Caco-2 (cell line): ENCODE results near the gene SP100. TPM values are rescaled to one million over a fixed set of nuclear protein-coding genes. Genes with fewer than 3 reads are reported as not detected.

Experiments
- BruUV-seq: library from RNA; stranded (reverse); fragments of 400-500 nt; replicated peaks from 2 replicates; lab custom pipeline; 2021; lab: Mats Ljungman, UMichigan
- CTCF ChIA-PET: fragments of 300-600 bp; sonication (Branson Sonifier 250); formaldehyde crosslinking; loops from one replicate; lab custom pipeline; 2022; ENCODE audit warnings: antibody characterized with exemption; lab: Charles Lee
- POLR2A ChIA-PET: fragments of 300-600 bp; sonication (Branson Sonifier 250); formaldehyde crosslinking; loops from one replicate; lab custom pipeline; 2022; ENCODE audit warnings: antibody characterized with exemption; lab: Charles Lee
- DNase-seq, 2 experiments: peaks; one replicate each; pipeline versions ENCODE4 v3.0.0 to v3.0.0-alpha.2; 2020 to 2022
- H3K27me3 ChIP-seq: replicated peaks from 2 replicates; pipeline ENCODE4 v1.6.0; 2011; ENCODE audit warnings: low read length; ENCODE audit not compliant: control insufficient read depth, insufficient read depth
- H3K36me3 ChIP-seq: 2 replicates; pipeline ENCODE4 v1.5.1; 2011; ENCODE audit warnings: low read length; ENCODE audit not compliant: control insufficient read depth, insufficient read depth
- H3K4me1 ChIP-seq: fragments of 250-450 bp; sonication (Bioruptor Pico); 2 replicates; pipeline ENCODE4 v1.5.1; 2020; ENCODE audit warnings: mild to moderate bottlenecking
- H3K4me3 ChIP-seq: 2 replicates; pipeline ENCODE4 v1.5.1; 2011; ENCODE audit warnings: low read depth, mild to moderate bottlenecking, control low read depth, low read length
- H3K9me3 ChIP-seq: fragments of 250-450 bp; sonication (Bioruptor Pico); 2 replicates; pipeline ENCODE4 v1.5.1; 2020; ENCODE audit warnings: mild to moderate bottlenecking, moderate library complexity
- H3K27ac Mint-ChIP-seq: one replicate; pipeline ENCODE4 v1.8.0; 2022; ENCODE audit warnings: mixed read lengths; ENCODE audit not compliant: unreplicated experiment
- H3K27me3 Mint-ChIP-seq: one replicate; pipeline ENCODE4 v1.8.0; 2022; ENCODE audit warnings: mixed read lengths; ENCODE audit not compliant: insufficient read depth, unreplicated experiment
- H3K36me3 Mint-ChIP-seq: one replicate; pipeline ENCODE4 v1.8.0; 2022; ENCODE audit warnings: mild to moderate bottlenecking, mixed read lengths; ENCODE audit not compliant: insufficient read depth, unreplicated experiment
- H3K4me1 Mint-ChIP-seq: one replicate; pipeline ENCODE4 v1.8.0; 2022; ENCODE audit warnings: low read depth, mixed read lengths; ENCODE audit not compliant: unreplicated experiment
- H3K4me3 Mint-ChIP-seq: one replicate; pipeline ENCODE4 v1.8.0; 2022; ENCODE audit warnings: mild to moderate bottlenecking, moderate library complexity, mixed read lengths; ENCODE audit not compliant: unreplicated experiment
- H3K9me3 Mint-ChIP-seq: one replicate; pipeline ENCODE4 v1.8.0; 2022; ENCODE audit warnings: mixed read lengths; ENCODE audit not compliant: unreplicated experiment
- CTCF ChIP-seq, 2 experiments: fragments of 200-600 bp in 1 of 2; IDR thresholded peaks; 1 replicate in 1 of 2; 2 replicates in 1 of 2; pipeline versions ENCODE4 v1.5.1 to v1.8.0; 2011 to 2022; ENCODE audit warnings: antibody characterized with exemption in 1 of 2, control low read depth in 1 of 2, inconsistent platforms in 1 of 2, low read depth in 1 of 2, low read length in 1 of 2, mild to moderate bottlenecking in 1 of 2, moderate library complexity in 1 of 2; ENCODE audit not compliant: insufficient read depth in 1 of 2, severe bottlenecking in 1 of 2, unreplicated experiment in 1 of 2
- intact Hi-C: fragments of 100-400 bp; cut with micrococcal nuclease; formaldehyde crosslinking; loops from one replicate; pipeline ENCODE4 v1.10.0; 2022; ENCODE audit not compliant: unreplicated experiment
- total RNA-seq: library from RNA; stranded (reverse); gene quantifications from 2 replicates; pipeline ENCODE4 v1.2.3, GENCODE V29; 2022

SP100 gene
- total RNA-seq, 1 experiment from 2014 or later, result 7.8 TPM

GRCh38 chr2:230552181-230552580 is 136.2 kb downstream of the SP100 start:
- H3K4me3 Mint-ChIP-seq, result no peak overlapping the region
- no peak for TF ChIP-seq CTCF (IDR thresholded peaks at IDR 0.05; ENCODE audit: insufficient read depth in 1 of 2, low read depth in 1 of 2, low read length in 1 of 2, severe bottlenecking in 1 of 2, unreplicated experiment in 1 of 2)
- H3K4me3 ChIP-seq, result no peak overlapping the region
- BruUV-seq, result no TSS peak
- H3K27me3 Mint-ChIP-seq, result no peaks in the 10 kb centered on the region
- no peak for DNase-seq
- no peaks in the 10 kb centered on the region for H3K27me3 ChIP-seq
- no peaks in the 10 kb centered on the region for H3K9me3 ChIP-seq
- POLR2A ChIA-PET, result no interaction called here
- intact Hi-C loops, result no loop called here
- no peaks in the 10 kb centered on the region for H3K4me1 ChIP-seq
- CTCF ChIA-PET, result no interaction called here
- H3K9me3 Mint-ChIP-seq, result no peaks in the 10 kb centered on the region
- no peaks in the 10 kb centered on the region for H3K36me3 ChIP-seq
- no peak overlapping the region for H3K27ac Mint-ChIP-seq
- H3K4me1 Mint-ChIP-seq, result no peaks in the 10 kb centered on the region
- H3K36me3 Mint-ChIP-seq, result no peaks in the 10 kb centered on the region

GRCh38 chr2:230557065-230557464 is 141.1 kb downstream of the SP100 start:
- CTCF ChIA-PET, result no interaction called here
- Histone ChIP-seq H3K9me3 (no peaks in the 10 kb centered on the region), H3K36me3 (no peaks in the 10 kb centered on the region), H3K27me3 (no peaks in the 10 kb centered on the region), H3K4me3 (no peak overlapping the region), H3K4me1 (no peaks in the 10 kb centered on the region)
- no peak overlapping the region for H3K27ac Mint-ChIP-seq
- H3K4me3 Mint-ChIP-seq, result no peak overlapping the region
- intact Hi-C loops, result no loop called here
- no peak for DNase-seq
- POLR2A ChIA-PET, result no interaction called here
- no peak for TF ChIP-seq CTCF (IDR thresholded peaks at IDR 0.05; ENCODE audit: insufficient read depth in 1 of 2, low read depth in 1 of 2, low read length in 1 of 2, severe bottlenecking in 1 of 2, unreplicated experiment in 1 of 2)
- H3K27me3 Mint-ChIP-seq, result no peaks in the 10 kb centered on the region
- no peaks in the 10 kb centered on the region for H3K9me3 Mint-ChIP-seq
- BruUV-seq, result no TSS peak
- H3K36me3 Mint-ChIP-seq, result no peaks in the 10 kb centered on the region
- no peaks in the 10 kb centered on the region for H3K4me1 Mint-ChIP-seq

GRCh38 chr2:230564805-230565779 is 149.1 kb downstream of the SP100 start:
- no TSS peak for BruUV-seq
- Mint-ChIP-seq H3K4me3 (no peak overlapping the region), H3K27me3 (no peaks in the 10 kb centered on the region), H3K36me3 (no peaks in the 10 kb centered on the region), H3K9me3 (no peaks in the 10 kb centered on the region), H3K27ac (no peak overlapping the region), H3K4me1 (no peaks in the 10 kb centered on the region)
- no peak overlapping the region for H3K4me3 ChIP-seq
- H3K36me3 ChIP-seq, result no peaks in the 10 kb centered on the region
- intact Hi-C loops, result no loop called here
- ChIA-PET POLR2A (no interaction called here), CTCF (no interaction called here)
- H3K9me3 ChIP-seq, result no peaks in the 10 kb centered on the region
- H3K4me1 ChIP-seq, result no peaks in the 10 kb centered on the region
- H3K27me3 ChIP-seq, result no peaks in the 10 kb centered on the region
- no peak for DNase-seq
- TF ChIP-seq CTCF (IDR thresholded peaks at IDR 0.05; ENCODE audit: insufficient read depth in 1 of 2, low read depth in 1 of 2, low read length in 1 of 2, severe bottlenecking in 1 of 2, unreplicated experiment in 1 of 2), result no peak
